Hippocampal formation (tissue), 2 donors: ENCODE results near the gene TOX2.

Source experiments
- DNase-seq, 2 donors: peaks; one replicate each; lab custom pipeline; 2025; lab: John Stamatoyannopoulos, UW

Gene TOX2

DNA sequence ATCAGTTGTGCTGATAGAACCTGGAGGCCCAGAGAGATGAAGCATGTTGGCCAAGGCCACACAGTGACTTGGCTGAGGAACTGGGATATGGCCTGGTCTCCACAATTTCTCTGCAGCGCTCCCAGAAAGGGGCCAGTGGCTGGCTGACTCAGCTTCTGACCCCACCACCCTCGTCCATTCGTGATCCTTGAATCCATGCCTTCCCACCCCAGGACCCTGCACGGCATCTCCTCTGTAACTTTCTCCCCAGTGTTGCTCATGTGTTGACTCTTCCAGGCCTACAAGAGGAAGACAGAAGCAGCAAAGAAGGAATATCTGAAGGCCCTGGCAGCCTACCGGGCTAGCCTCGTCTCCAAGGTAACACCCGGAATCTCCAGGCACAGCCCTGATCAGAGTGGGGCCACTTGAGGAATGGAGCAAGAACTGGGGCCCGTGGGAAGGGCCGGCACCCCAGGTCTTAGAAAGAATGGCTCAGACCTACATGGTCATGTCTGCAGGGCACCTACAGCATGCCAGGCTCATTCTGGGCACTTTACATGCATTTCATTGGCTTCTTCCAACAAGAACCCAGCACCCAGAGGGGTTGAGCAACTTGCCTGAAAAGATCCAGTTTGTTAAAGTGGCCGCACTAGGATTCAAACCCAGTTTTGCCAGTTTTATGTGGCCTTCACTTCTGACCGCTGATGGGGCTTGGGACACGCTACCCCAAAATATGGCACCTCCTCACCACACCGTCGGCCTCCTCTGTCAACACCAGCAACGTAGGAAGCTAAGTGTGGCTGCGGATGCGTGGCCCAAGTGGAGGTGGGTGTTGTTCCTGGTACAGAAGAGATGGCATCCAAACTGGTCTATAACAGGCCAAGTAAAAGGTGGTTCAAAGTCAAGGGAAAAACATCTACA is 150.1 kb downstream of the TOX2 start:
- DNase-seq: no peak

DNA sequence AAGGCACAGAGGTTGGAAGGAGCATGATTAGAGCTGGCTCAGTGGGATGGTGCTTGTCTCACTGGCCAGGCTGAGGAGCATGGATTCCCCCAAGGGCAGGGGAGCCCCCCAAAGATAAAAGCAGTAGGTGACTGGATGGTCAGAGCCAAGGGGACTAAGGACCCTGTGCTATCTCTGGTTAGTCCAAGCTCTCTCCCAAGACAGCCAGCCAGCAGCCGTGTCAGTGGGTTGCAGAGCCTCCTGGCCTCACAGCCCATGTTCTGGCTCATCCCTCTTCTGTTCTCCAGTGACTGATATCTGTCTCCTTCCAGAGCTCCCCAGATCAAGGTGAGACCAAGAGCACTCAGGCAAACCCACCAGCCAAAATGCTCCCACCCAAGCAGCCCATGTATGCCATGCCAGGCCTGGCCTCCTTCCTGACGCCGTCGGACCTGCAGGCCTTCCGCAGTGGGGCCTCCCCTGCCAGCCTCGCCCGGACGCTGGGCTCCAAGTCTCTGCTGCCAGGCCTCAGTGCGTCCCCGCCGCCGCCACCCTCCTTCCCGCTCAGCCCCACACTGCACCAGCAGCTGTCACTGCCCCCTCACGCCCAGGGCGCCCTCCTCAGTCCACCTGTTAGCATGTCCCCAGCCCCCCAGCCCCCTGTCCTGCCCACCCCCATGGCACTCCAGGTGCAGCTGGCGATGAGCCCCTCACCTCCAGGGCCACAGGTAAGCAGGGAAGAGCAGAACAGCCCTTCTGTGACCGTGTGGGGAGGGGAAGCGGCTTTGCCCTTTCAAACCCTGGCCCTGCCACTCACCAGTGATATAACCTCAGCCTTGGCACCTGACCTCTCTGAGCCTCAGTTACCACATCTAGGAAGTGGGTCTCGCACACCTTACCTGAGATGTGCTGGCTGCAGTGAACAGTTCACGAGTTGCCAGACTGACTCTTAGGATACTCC is 151.0 kb downstream of the TOX2 start:
- no peak for DNase-seq

DNA sequence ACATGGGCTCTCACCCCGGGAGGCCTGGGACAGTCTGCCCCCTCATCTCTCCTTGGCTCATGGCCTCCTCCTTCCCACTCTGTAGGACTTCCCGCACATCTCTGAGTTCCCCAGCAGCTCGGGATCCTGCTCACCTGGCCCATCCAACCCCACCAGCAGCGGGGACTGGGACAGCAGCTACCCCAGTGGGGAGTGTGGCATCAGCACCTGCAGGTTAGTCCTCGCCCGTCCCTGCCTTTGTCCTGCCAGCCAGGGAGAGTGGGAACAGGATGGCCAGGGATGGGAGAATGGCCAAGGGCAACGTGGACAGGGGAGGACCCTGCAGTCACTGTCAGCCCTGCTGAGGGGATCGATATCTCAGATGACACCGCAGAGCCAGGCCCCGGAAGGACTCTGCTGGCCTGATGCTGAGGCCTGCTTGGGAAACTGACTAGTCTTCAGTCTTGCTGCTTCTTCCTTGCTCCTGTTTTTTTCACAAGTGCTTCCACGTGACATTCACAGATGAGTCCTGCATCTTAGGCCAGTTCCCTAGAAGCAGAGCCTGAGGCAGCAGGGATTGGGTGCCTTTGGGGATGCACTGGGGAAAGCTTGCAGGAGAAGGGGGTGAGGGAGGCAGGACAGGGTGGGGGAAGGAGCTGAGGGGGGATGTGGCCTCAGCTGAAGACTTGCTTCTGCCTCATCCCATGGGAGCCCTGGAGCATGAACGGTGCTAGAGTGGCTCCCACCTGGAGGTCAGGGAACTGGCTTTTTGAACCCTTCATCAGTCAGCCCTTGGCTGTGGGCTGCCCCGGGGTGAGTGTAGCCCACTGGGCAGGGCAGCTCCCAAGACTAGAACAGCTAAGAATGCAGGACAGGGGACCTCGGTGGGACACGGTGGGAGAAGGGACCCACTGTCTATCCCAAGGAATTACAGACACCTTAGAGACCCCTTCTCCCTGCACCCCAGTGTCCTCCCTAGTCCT is 152.3 kb downstream of the TOX2 start:
- no peak for DNase-seq

DNA sequence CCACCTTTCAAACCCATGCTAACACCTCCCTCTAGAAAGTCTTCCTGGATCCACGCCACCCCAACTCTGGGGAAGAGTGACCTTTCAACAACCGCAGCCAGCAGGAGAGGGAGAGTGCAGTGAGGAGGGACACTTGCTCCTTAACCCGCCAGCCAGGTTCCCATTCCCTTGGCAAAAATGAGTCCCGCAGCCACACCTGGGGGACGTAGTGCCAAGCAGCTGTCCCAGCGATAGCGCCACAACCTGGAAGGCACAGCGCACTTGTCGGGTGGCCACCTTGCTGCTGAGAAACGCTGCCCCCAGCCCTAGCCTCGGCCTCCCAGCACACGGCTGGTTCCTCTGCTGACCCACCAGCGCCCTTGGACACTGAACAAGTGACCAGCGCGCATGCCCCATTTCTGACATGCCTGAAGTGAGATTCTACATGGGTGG is 153.0 kb downstream of the TOX2 start:
- no peak for DNase-seq

DNA sequence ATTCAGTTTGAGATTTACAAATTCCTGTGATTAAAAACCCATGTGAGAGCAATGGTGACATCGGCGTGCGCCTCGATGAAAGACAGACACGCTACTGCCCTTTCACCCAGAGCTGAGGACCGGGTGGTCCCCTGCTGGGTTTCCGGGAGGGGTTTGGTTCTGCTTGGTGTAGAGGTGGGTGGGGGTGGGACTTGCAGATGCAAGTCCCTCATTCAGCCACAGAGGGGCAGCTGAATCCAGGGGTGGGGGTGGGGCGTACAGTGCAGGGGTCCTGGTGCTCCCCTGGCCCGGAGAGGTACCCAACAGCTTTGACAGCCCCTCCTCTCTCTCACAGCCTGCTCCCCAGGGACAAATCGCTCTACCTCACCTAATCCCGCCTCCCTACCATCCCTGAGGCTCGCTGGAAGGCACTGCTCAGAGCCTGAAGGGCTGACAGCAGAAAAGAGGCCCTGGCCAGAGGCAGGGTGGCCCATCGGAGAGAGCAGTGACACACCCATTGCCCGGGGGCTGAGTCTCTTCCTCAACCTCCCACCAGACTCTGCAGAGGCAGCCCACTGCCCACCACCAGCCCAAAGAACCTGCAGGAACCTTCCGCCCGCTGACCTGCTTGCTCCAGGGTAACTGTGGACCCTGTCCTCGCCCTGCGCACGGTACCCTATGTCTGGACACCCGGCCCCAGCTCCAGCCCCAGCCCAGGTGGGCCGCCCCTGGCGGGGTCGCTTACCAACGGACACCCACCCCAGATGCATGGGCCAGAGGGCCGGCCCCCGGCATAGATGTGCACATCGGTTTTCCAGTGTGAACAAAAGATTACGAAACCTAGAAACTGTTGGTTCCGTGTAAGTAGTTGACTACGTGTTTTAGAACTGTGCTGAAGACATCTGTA is 153.9 kb downstream of the TOX2 start:
- no peak for DNase-seq

DNA sequence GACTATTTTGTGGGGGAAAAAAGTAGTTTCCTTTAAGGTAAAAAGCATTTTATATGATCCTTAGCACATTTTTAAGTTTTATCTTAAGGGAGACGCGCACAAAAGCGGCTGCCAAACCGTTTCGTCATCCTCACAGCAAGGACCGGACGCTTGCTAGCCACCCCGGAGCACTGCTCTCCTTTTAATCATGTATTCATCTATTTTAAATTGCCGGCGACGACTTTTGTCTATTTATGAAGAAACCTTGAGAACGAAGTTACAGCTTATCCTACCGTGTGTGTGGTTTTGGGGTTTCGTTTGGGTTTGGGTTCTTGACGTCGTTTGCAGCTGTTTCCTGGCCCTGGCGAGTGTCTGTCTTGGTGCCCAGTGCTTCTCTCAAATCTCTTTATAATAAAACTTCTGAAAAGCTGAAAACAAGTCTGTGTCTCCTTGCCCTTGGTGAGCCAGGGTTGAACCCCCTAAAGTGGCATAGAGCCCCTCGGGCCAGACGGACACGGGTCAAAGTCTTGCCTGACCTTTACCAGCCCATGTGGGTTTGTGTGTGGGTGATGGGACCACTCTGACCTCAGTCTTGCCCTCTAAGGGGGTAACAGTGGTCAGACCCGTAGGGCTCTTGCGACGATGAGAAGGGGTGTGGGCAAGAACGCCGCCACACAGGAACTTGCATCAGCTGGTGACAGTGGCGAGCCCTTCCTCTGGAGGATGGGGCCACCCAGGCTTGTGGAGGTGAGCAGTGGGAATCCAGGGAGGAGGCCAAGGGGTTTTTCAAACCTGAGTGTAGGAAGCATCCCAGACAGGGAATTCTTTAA is 154.8 kb downstream of the TOX2 start:
- DNase-seq: no peak

DNA sequence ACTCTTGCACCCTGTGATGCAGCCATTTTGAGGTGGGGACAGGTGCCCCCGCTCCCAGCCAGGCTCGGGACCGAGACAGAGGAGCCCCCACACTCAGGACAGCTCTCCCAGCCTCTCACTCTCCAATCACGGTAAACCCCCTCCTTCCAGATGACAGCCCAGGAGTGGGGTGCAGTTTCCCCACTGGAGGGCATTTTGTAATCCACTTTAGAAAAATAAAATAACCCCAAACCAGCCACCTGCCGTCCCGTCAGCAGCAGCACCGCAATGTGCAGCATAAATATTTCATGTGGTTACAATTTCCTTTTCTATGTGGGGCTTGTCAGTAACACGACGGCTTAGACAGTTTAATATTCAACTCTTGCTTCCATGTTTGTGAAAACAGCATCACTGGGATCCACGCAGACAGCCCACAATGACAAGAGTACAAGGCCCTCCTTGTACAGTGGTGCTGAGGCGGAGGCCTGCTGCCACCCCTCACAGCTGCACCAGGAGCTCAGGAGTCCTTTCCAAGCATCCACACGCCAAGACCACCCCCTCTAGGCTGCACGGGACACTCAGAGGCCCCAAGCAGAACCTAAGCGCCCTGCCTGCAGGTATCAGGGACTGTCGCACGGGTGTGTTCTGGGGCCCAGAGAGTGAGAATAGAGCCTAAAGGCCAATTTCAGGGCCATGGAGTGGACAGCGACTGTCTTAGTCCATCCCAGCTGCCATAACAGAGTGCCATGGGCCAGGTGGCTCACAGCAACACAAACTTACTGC is 155.7 kb downstream of the TOX2 start:
- DNase-seq: peak in 1 of 2 donors; percentile 13

DNA sequence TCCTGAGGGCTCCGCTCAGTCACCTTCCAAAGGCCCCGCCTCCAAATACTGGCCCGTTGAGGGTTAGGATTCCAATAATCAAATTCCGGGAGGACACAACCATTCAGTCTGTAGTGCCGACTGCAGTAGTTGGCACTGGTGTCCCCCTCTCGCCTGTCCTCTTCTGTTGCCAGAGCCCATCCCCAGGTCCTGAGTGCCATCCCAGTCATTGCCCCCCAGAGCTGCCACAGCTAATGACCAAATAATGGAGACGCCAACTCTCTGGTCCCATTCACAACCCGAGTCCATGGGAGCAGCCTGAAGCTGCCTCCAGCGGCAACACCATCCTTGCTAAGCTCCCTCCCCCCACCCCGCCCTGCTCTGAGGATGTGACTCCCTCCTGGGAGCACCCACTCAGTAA is 156.4 kb downstream of the TOX2 start:
- DNase-seq: no peak

DNA sequence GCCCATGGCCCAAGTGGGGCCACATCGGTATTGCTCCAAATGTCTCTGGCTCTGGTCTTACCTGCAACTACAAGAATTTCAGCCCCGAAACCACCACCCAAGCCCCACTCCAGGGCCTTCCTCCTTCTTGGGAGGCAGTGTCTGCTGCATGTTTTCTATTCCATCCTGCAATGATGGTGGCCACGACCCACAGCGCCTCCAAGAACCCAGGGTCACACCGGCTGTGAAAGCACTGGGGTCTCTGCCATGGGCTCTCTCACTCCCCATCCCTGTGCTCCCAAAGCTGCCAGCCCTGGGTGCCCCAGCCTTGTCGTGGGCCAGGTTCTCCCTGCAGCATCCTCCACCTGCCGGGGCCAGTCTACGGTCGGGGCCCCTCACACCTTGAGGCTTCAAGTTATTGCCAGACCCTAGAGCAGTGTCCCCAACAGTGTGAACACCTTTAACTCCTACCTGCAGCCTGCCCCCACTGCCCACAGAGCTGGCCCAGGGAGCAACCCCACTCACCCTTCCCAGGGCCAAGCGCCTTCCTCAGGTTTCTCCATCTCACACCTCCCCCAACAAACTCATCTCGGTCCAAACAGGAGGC is 157.0 kb downstream of the TOX2 start:
- no peak for DNase-seq

DNA sequence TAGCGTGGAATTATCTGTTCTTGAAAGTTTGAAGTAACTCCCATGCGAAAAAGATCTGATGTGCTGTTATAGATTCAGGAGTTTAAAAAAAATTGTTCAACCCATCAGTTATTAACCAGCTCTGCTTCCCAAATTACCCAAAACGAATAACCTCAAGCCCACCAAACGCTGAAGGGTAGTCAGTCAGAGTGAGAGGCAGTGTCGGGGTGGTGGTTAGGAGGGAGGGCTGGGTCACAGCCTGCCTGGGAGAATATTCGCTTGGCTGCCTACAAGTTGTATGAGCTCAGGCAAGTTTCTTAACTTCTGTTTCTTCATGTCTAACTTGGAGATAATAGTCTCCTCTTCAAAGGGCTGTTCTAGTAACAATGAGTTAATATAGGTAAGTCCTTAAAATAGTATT is 157.7 kb downstream of the TOX2 start:
- DNase-seq: no peak

DNA sequence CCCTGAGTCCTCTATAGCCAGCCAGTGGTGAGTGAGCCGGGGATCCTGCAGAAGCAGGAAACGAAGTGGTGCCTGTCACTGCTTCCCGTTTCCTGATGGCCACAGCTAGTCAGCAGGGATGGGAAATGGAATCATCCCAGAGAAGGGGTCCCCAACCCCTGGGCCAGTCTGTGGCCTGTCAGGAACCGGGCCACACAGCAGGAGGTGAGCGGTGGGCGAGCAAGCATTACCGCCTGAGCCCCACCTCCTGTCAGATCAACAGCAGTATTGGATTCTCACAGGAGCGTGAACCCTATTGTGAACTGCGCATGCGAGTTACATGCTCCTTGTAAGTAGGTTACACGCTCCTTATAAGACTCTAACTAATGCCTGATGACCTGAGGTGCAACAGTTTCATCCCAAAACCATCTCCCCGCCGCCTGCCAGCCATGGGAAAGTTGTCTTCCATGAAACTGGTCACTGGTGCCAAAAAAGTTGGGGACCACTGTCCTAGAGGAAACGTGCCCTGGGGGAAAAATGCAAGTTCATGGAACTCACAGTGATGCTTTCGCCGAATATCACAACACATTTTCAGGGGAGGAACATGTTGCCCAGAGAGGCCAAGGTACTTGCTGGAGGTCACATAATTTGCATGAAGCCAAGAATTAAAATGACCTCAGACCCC is 158.5 kb downstream of the TOX2 start:
- no peak for DNase-seq

DNA sequence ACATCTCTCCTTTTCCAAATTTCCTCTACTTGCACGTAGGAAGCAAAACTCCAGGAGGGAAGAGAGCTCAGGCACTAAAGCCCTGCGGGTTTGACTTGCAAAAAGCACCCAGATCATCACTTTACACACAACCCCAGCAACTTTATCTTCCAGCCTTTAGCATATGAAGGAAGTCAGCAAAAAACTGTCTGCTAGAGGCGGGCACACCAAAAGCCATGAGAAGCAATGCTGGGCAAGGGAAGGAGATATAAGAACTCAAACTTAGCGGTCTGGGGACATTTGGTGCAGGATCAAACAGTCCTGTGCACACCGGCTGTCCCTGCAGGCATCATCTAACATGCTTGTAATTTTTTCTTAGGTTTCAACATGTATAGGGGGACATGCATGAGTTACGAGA is 159.0 kb downstream of the TOX2 start:
- no peak for DNase-seq

DNA sequence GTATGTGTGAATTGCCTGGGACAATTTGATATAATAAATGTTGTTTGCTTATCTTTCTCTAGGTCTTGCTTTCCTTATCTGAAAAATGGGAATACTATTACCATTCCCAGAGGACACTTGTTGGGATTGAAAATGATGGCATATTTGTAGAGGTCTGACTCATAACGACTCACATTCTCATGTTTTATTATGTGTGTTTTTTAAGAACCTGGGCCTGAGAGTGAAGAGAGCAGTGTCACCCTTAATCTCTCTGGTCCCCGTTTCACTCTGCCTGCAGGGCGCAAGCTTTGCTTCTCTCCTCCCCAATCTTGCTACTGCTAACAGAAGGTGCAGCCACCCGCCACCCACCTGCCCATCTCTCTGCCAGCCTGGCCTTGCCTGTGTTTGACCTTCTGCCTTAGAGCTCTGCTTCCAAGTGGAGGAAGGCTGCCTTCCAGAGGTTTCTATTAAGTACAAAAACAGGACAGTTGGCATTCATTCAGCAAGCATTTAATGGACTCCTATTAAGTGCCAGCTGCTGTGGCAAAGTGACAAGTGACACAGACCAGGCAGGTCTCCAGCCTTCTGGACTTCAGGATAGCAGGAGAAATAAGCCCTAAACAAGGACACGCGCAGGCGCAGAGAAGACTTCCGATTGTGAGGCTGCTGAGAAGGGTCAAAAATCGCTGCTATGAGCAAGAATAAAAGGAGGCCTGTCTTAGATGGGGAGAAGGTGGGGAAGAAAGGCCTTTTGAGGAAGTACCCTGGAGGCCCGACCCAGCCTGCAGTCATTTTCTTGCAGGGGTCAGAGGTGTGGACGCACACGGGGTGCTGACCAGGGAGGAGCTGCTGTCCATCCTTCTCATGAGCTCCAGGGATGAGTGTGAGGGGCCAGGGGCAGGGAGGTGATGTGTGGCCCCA is 159.8 kb downstream of the TOX2 start:
- peak in 1 of 2 donors; percentile 37 for DNase-seq

DNA sequence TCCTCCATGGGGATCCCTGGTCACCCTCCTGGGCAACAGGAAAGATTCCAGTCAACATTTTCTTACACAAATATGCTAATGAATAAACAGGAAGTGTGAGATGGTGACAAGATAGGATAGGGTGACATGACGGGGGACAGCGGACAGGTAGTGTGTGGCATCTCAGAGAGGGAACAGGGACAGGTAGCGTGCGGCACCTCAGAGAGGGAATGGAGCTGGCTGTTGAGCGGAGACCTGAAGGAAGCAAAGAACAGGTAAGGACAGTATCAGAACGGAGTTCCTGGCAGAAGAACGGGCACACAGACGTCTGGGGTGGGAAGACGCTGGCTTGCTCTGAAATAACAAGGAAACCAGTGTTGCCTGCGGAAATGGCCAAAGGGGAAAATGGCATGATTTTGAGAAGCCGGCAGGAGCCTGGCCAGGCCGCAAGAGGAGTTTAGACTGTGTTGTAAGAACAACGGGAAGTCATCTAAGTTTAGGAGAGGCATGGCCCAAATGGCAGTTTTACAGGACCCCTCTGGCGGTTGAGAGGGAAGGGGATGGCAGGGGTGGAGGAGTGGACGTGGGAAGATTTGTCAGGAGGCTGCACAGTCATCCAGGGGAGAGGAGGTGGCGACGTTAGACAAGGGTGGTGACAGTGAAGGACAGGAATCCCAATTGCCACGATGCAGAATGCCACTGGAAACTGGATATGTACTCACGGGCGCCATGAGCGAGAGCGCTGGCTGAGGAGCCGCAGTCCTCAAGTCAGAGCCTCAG is 160.7 kb downstream of the TOX2 start:
- DNase-seq: no peak

DNA sequence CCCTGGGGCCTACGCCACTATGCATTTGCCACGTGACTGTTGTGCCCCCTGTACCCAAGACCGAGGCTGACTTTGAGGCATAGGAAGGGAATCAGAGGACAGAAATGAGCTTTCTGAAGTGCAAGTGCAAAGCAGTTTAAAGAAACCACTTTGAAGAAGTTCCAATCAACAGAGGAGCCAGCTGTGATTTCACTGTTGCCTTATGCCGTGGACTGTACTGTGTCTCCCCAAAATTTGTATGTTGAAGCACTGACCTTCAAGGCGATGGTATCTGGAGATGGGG is 161.2 kb downstream of the TOX2 start:
- no peak for DNase-seq

DNA sequence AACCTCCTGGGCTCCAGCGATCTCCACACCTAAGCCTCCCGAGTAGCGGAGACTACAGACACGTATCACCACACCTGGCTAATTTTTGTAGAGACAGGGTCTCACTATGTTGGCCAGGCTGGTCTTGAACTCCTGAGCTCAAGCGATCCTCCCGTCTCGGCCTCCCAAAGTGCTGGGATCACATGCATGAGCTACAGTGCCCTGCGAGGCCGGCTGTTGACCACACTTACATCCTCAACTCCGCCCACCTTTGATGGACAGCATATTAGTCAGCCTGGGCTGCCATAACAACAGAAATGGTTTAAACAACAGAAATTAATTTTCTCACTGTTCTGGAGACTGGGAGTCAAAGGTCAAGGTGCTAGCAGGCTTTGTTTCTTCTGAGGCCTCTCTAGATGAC is 164.6 kb downstream of the TOX2 start:
- DNase-seq: no peak
